ENCODE measurements around the gene FAM107A.

FAM107A gene

DNA sequence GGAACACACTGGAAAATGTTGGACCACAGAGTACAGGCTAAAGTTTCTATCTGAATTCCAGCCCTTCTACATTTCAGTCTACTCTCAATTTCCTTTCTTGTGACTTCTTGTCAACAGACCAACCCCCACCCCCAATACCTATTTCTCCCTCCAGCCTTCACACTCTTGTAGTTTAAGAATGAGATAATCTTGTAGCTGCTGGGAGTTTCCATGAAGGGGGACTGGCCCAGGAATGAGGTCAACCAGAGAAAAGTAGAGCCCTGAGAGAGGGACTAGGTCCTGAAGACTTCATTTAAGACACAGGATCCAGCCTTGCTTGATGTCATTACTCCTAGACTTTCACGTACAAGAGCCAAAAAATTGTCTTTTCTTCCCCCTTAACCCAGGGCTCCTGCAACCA is 29.5 kb upstream of the FAM107A start:
- ATAC-seq = no peak
- TF ChIP-seq, protein P1, sequence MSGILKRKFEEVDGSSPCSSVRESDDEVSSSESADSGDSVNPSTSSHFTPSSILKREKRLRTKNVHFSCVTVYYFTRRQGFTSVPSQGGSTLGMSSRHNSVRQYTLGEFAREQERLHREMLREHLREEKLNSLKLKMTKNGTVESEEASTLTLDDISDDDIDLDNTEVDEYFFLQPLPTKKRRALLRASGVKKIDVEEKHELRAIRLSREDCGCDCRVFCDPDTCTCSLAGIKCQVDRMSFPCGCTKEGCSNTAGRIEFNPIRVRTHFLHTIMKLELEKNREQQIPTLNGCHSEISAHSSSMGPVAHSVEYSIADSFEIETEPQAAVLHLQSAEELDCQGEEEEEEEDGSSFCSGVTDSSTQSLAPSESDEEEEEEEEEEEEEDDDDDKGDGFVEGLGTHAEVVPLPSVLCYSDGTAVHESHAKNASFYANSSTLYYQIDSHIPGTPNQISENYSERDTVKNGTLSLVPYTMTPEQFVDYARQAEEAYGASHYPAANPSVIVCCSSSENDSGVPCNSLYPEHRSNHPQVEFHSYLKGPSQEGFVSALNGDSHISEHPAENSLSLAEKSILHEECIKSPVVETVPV (CRISPR knock-in tag; IDR thresholded peaks at IDR 0.05) = no peak
- TF ChIP-seq, protein P2, sequence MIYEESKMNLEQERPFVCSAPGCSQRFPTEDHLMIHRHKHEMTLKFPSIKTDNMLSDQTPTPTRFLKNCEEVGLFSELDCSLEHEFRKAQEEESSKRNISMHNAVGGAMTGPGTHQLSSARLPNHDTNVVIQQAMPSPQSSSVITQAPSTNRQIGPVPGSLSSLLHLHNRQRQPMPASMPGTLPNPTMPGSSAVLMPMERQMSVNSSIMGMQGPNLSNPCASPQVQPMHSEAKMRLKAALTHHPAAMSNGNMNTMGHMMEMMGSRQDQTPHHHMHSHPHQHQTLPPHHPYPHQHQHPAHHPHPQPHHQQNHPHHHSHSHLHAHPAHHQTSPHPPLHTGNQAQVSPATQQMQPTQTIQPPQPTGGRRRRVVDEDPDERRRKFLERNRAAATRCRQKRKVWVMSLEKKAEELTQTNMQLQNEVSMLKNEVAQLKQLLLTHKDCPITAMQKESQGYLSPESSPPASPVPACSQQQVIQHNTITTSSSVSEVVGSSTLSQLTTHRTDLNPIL (CRISPR knock-in tag; IDR thresholded peaks at IDR 0.05; ENCODE audit: low read depth) = no peak
- TF ChIP-seq ZFP3 (CRISPR knock-in tag; IDR thresholded peaks at IDR 0.05) (no peak), ISL1 (CRISPR knock-in tag; IDR thresholded peaks at IDR 0.05) (no peak), ARNTL (CRISPR knock-in tag; IDR thresholded peaks at IDR 0.05; ENCODE audit: borderline replicate concordance, low read depth) (no peak), TOX (CRISPR knock-in tag; IDR thresholded peaks at IDR 0.05; ENCODE audit: borderline replicate concordance) (no peak), CSDC2 (CRISPR knock-in tag; IDR thresholded peaks at IDR 0.05) (no peak), ZFP30 (CRISPR knock-in tag; IDR thresholded peaks at IDR 0.05) (no peak), SNAI2 (CRISPR knock-in tag; IDR thresholded peaks at IDR 0.05) (no peak), ESRRG (CRISPR knock-in tag; IDR thresholded peaks at IDR 0.05) (no peak), GLIS3 (CRISPR knock-in tag; IDR thresholded peaks at IDR 0.05) (no peak), RARB (CRISPR knock-in tag; IDR thresholded peaks at IDR 0.05) (no peak), ZC3H10 (CRISPR knock-in tag; IDR thresholded peaks at IDR 0.05) (no peak), ZNF70 (CRISPR knock-in tag; IDR thresholded peaks at IDR 0.05) (no peak)
- TF ChIP-seq, protein P3, sequence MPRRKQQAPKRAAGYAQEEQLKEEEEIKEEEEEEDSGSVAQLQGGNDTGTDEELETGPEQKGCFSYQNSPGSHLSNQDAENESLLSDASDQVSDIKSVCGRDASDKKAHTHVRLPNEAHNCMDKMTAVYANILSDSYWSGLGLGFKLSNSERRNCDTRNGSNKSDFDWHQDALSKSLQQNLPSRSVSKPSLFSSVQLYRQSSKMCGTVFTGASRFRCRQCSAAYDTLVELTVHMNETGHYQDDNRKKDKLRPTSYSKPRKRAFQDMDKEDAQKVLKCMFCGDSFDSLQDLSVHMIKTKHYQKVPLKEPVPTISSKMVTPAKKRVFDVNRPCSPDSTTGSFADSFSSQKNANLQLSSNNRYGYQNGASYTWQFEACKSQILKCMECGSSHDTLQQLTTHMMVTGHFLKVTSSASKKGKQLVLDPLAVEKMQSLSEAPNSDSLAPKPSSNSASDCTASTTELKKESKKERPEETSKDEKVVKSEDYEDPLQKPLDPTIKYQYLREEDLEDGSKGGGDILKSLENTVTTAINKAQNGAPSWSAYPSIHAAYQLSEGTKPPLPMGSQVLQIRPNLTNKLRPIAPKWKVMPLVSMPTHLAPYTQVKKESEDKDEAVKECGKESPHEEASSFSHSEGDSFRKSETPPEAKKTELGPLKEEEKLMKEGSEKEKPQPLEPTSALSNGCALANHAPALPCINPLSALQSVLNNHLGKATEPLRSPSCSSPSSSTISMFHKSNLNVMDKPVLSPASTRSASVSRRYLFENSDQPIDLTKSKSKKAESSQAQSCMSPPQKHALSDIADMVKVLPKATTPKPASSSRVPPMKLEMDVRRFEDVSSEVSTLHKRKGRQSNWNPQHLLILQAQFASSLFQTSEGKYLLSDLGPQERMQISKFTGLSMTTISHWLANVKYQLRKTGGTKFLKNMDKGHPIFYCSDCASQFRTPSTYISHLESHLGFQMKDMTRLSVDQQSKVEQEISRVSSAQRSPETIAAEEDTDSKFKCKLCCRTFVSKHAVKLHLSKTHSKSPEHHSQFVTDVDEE (CRISPR knock-in tag; IDR thresholded peaks at IDR 0.05) = no peak

DNA sequence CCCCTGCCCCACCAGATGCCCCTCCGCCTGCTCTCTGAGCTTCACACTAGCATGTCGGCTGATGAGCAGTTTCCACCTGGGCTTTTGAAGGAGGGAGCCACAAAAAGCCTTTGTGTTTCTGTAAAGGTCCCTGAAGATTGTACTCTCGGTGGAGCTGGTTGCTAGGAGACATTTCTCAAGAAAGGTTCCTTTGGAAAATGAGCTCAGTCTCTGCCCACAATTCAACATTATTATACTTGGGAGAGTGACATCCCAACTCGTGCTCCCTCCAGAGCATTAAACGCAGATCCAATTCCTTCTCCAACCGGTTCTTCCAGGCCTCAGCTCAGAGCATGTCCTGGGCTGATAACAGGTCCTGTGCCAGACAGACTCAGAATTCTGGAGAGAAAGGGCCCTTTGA is 26.8 kb upstream of the FAM107A start:
- no peak for ATAC-seq
- TF ChIP-seq OSR1 (CRISPR knock-in tag; IDR thresholded peaks at IDR 0.05) = no peak
- TF ChIP-seq ZC3H10 (CRISPR knock-in tag; IDR thresholded peaks at IDR 0.05) = no peak
- no peak for TF ChIP-seq ZNF8 (CRISPR knock-in tag; IDR thresholded peaks at IDR 0.05)
- TF ChIP-seq, protein P4, sequence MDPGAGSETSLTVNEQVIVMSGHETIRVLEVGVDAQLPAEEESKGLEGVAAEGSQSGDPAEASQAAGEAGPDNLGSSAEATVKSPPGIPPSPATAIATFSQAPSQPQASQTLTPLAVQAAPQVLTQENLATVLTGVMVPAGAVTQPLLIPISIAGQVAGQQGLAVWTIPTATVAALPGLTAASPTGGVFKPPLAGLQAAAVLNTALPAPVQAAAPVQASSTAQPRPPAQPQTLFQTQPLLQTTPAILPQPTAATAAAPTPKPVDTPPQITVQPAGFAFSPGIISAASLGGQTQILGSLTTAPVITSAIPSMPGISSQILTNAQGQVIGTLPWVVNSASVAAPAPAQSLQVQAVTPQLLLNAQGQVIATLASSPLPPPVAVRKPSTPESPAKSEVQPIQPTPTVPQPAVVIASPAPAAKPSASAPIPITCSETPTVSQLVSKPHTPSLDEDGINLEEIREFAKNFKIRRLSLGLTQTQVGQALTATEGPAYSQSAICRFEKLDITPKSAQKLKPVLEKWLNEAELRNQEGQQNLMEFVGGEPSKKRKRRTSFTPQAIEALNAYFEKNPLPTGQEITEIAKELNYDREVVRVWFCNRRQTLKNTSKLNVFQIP (CRISPR knock-in tag; IDR thresholded peaks at IDR 0.05; ENCODE audit: borderline replicate concordance, low read depth) = no peak
- TF ChIP-seq ZFP3 (CRISPR knock-in tag; IDR thresholded peaks at IDR 0.05) = no peak
- TF ChIP-seq TOX (CRISPR knock-in tag; IDR thresholded peaks at IDR 0.05; ENCODE audit: borderline replicate concordance) = no peak
- no peak for TF ChIP-seq GLIS3 (CRISPR knock-in tag; IDR thresholded peaks at IDR 0.05)
- TF ChIP-seq RARB (CRISPR knock-in tag; IDR thresholded peaks at IDR 0.05) = no peak
- TF ChIP-seq ARNTL (CRISPR knock-in tag; IDR thresholded peaks at IDR 0.05; ENCODE audit: borderline replicate concordance, low read depth) = no peak
- TF ChIP-seq, protein P1 (CRISPR knock-in tag; IDR thresholded peaks at IDR 0.05) = no peak
- TF ChIP-seq CSDC2 (CRISPR knock-in tag; IDR thresholded peaks at IDR 0.05) = no peak
- TF ChIP-seq, protein P5, sequence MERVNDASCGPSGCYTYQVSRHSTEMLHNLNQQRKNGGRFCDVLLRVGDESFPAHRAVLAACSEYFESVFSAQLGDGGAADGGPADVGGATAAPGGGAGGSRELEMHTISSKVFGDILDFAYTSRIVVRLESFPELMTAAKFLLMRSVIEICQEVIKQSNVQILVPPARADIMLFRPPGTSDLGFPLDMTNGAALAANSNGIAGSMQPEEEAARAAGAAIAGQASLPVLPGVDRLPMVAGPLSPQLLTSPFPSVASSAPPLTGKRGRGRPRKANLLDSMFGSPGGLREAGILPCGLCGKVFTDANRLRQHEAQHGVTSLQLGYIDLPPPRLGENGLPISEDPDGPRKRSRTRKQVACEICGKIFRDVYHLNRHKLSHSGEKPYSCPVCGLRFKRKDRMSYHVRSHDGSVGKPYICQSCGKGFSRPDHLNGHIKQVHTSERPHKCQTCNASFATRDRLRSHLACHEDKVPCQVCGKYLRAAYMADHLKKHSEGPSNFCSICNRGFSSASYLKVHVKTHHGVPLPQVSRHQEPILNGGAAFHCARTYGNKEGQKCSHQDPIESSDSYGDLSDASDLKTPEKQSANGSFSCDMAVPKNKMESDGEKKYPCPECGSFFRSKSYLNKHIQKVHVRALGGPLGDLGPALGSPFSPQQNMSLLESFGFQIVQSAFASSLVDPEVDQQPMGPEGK (CRISPR knock-in tag; IDR thresholded peaks at IDR 0.05; ENCODE audit: borderline replicate concordance) = no peak
- TF ChIP-seq PPARA (CRISPR knock-in tag; IDR thresholded peaks at IDR 0.05; ENCODE audit: borderline replicate concordance) = no peak
- no peak for TF ChIP-seq SNAI2 (CRISPR knock-in tag; IDR thresholded peaks at IDR 0.05)
- TF ChIP-seq, protein P3 (CRISPR knock-in tag; IDR thresholded peaks at IDR 0.05) = no peak
- TF ChIP-seq ISL1 (CRISPR knock-in tag; IDR thresholded peaks at IDR 0.05) = no peak
- no peak for TF ChIP-seq ZNF565 (CRISPR knock-in tag; conservative IDR thresholded peaks at IDR 0.05; ENCODE audit: low read depth)
- TF ChIP-seq ESRRG (CRISPR knock-in tag; IDR thresholded peaks at IDR 0.05) = no peak
- no peak for TF ChIP-seq BACH2 (CRISPR knock-in tag; IDR thresholded peaks at IDR 0.05; ENCODE audit: borderline replicate concordance)

Measured in SK-N-SH treated with all-trans-retinoic acid at 6 μM for 48 hours (cell line).